Right ventricle myocardium superior (tissue), 1 donor: ENCODE measurements around the gene ALKBH4. TPM values are rescaled to one million over a fixed set of nuclear protein-coding genes. Genes with fewer than 3 reads are reported as not detected.
A peak's percentile ranks its signal among the peaks of the same experiment; 100 is the strongest.

Experiments
- ATAC-seq: fragments of 200-7000 bp; cut with Tn5 transposase; one replicate; pipeline ENCODE4 v1.9.1; 2020; ENCODE audit warnings: mild to moderate bottlenecking; ENCODE audit not compliant: poor library complexity
- DNase-seq: peaks from one replicate; pipeline ENCODE4 v3.0.0-alpha.2; 2020
- intact Hi-C: fragments of 100-400 bp; cut with DNase I; formaldehyde crosslinking; loops from one replicate; pipeline ENCODE4 v1.11.2; 2022
- total RNA-seq: library from RNA; stranded (reverse); fragmentation: NEBNext Ultra II Directional; extraction: Animal tissue kit (Norgen Biotek cat#: 25700); gene quantifications from one replicate; pipeline ENCODE4 v1.2.1, GENCODE V29; 2021
- donor health status: DM: no; HTN: yes; CAD: no; lungs with severe emphysema.

The ALKBH4 gene
- total RNA-seq, 1 donor from 2014 or later: 5.3 TPM

DNA sequence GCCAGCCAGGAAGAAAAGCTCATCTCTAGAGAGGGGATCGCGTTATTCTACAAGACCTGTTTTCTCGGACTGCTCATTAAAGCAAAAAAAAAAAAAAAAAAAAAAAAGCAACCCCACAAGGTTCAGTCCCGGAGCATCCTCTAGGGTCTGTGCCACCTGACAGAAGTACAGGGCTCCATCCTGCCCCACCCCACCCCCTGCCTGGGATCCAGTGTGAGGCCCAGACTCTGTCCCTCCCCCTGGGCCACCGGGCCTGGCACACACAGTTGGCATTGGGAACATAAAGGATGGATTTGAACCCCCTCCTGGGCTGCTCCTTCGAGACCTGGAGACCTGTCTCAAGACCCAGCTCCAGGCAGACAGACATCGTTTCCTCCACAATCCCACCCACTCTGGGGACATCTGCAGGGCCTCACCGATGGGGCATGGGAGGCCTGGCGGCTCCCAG, 30.6 kb downstream of the ALKBH4 start:
- intact Hi-C loops: no loop called here
- DNase-seq (no peak), ATAC-seq (peak; percentile 9)

GRCh38 chr7:102433219-102434038, 31.2 kb downstream of the ALKBH4 start, which contains the start of gene ORAI2:
TSS of gene ORAI2 (plus strand) at chr7:102433575. CDS start at chr7:102438957, 5,382 bp downstream.
- ATAC-seq: peak; percentile 89
- intact Hi-C loops: no loop called here
- DNase-seq: peak; percentile 88

DNA sequence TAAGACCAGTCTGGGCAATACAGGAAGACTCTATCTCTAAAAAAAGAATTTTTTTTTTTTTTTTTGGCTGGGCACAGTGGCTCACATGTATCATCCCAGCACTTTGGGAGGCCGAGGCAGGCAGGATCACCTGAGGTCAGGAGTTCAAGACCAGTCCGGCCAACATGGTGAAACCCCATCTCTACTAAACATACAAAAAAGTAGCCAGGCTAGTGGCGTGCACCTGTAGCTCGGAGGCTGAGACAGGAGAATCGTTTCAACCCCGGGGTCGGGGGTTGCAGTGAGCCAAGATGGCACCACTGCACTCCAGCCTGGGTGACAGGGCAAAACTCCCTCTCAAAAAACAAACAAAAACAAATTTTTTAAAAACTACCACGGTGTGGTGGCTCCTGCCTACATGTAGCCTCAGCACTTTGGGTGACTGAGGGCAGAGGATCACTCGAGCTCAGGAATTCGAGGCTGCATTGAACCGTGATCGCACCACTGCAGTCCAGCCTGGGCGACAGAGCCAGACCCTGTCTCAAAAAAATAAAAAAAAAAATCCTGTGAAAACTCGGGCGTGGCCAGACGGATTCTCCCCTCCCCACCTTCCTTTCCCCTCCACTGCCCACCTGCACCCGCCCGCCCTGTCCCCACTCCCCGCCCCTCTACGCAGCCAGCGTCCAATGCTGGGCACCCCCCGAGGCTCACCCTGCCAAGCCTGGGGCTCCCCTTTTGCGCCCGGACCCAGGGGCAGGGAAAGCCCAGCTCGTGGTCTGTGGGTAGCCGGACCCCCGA, 32.0 kb downstream of the ALKBH4 start:
- intact Hi-C loops: no loop called here
- no peak for DNase-seq
- ATAC-seq: peak; percentile 11

DNA sequence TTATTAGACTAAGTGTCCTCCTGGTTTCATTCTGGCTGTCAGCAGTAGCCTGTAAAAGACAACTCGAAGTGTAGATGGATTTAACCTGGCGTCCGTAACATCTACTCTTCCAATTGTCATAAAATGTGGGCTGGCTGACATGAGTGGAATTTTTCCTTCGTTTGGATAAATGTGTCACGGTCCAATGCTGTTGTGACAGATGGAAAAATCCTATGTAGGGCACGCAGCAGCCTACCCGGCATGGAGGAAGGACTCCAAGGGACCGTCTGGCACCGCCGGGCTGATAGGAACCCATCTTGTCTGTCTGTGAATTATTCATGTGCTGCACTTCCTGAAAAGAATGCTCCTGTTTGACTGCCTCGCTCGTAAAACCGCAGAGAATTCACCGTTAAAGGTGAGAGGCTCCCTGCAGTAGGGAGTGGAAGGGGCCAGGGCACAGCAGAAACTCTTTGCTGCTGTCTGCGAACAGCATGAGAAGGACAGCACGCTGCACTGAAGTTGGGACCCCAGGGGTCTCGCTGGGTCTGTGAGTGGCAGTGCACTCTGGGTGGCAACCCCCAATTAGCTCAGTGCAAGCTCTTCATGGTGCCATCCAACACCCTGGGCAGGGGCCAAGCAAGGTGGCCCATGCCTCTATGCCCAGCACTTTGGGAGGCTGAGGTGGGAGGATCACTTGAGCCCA, 32.9 kb downstream of the ALKBH4 start:
- DNase-seq (no peak), ATAC-seq (no peak)
- intact Hi-C loops: no loop called here

DNA sequence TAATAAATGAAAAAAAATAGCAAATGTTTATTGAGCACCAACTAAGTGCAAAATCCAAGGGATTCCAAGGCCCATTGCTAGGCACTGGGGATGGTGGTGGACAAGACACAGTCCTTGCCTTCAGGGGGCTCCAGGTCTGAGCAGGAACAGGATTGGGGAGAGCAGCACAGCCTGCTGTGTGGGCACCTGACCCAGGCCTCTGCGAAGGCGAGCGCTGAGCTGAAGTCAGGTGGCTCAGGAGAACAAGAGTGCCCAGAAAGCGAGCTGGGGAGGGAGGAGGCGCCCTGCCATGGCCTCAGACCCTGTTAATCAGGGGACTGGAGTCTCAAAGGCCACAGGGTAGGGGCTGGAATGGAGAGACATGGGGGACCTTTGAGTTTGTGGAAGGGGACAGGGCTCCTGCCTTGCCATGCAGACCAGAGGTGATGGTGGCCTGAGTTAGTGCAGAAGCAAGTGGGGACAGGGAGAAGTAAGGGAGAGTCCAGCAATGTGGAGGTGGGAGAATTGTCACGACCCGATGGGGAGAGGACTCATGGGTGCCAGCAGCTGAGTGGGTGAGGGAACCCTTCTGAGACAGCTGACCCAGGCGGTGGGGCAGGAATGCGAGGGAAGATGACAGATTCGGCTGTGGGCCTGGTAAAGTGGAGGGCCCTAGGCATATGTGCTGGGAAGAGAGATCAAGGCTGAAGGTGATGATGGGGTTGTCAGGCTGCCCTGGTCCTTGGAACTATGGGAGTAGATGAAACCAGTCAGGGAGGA, 35.3 kb downstream of the ALKBH4 start:
- intact Hi-C loops: no loop called here
- ATAC-seq (no peak), DNase-seq (peak; percentile 17)

- DNase-seq (peak; percentile 11), ATAC-seq (no peak)
- intact Hi-C loops: no loop called here
Observed at GRCh38 chr7:102427019-102427405, 37.7 kb downstream of the ALKBH4 start.

GRCh38 chr7:102426268-102427018, 38.2 kb downstream of the ALKBH4 start:
- ATAC-seq: peak; percentile 37
- DNase-seq: peak; percentile 51
- intact Hi-C loops: no loop called here

- DNase-seq (peak; percentile 72), ATAC-seq (peak; percentile 55)
- intact Hi-C loops: no loop called here
Observed at GRCh38 chr7:102425639-102426267, 38.9 kb downstream of the ALKBH4 start.

DNA sequence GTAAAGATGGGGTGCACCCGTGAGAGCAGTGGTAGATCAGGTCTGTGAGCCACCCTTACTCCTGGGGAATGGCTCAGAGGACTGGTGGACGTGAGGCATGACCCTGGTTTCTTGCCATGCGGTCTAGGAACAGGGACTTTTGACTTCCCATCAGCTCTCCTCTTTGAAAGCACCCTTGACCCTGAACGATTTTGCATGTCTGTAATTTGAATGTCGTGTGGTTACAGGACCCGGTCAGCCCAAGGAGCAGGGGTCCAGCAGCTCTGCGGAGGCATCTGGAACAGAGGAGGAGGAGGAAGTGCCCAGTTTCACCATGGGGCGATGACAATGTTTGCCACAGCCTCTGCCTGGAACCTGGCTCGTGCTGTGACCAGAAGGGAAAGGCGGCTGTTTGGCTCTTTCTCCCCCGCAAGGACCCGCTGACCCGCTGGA, 39.9 kb downstream of the ALKBH4 start:
- intact Hi-C loops: no loop called here
- DNase-seq (peak; percentile 43), ATAC-seq (no peak)

DNA sequence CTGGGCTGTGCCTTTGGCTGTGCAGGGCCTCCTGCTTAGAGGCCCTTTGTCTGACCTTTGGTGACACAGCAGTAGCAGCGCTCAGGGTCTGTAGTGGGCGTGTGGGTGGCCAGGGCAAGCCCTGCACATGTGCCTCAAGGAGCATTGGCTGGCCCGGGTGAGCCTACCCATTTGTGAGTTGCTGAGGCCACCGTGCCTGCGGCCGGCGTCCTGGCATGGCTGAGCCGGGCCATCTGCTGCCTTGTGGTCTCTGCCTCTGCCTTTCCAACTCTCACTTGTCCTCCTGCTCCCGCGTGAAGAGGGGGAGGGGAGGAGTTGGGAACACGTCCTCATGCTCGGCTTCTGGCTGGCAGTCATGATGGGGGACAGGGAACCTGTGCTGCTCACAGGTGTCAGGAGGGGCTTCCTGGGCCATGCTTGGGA, 40.5 kb downstream of the ALKBH4 start:
- DNase-seq: peak; percentile 31
- no peak for ATAC-seq
- intact Hi-C loops: no loop called here

- no peak for ATAC-seq
- intact Hi-C loops: no loop called here
Observed at GRCh38 chr7:102421706-102422240, 42.9 kb downstream of the ALKBH4 start.

DNA sequence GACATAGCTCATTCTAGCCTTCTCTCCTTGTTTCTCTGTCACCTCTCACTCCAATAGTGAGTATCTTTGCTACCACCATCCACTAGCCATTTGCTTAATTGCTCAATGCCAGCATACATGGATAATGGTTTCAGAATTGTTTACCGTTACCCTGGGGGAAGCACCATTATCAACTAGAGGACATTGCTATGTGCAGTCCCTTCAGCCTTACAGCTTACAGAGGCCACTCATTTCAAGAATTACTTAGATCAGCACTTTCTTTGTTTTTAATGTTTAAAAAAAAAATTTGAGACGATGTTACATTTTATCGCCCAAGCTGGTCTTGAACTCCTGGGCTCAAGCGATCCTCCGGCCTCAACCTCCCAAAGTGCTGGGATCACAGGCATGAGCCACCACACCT, 46.1 kb downstream of the ALKBH4 start:
- ATAC-seq: no peak
- no peak for DNase-seq
- intact Hi-C loops: no loop called here

More at GRCh38 chr7:102421706-102422240, 42.9 kb downstream of the ALKBH4 start:
- DNase-seq: peak; percentile 8

GRCh38 chr7:102417105-102417504, 47.6 kb downstream of the ALKBH4 start:
- intact Hi-C loops: no loop called here
- no peak for ATAC-seq
- DNase-seq: no peak

GRCh38 chr7:102416406-102416805, 48.3 kb downstream of the ALKBH4 start:
- DNase-seq: no peak
- intact Hi-C loops: no loop called here
- ATAC-seq: no peak

DNA sequence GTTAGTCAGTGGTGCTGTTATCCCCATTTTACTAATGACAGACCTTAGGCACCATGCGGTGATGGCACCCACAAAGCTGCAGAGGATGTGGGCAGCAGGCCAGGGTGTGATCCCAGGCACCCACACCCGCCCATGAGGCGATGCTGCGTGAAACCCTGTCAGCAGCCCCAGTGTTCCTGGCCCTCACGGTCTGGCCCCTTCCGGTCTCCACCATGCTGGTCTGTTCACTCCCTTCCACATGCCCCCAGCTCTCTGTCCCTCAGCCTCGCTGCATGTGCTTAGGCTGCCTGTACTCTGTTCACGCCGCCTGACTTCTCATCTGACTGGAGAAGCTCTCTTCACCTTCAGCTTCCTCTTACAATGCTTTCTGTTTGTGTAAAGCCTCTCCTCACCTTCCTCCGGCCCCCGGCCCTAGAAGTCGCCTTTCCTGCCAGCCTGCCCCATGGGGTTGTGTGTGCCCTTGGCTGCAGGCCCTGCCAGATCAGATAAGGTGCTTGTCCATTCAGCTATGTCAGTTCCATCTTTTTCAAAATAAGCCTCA, 48.9 kb downstream of the ALKBH4 start:
- DNase-seq (peak; percentile 47), ATAC-seq (no peak)
- intact Hi-C loops: no loop called here

DNA sequence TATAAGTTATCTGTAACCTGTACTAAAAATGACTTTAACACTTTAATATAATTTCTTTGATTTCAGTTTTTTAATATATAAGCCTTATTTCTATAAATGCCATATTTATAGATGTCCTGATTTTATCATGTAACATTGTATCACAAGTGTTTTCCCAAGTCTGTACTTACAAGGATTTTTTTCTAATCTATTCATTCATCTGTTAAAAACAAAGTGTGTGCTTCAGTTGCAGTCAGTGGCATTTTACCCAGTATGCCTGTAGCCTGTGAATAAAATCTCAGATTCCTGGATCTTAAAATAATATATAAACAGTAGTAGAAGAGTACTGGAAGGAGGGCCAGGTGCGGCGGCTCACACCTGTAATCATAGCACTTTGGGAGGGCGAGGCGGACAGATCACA, 51.1 kb downstream of the ALKBH4 start:
- intact Hi-C loops: no loop called here
- DNase-seq (no peak), ATAC-seq (no peak)

DNA sequence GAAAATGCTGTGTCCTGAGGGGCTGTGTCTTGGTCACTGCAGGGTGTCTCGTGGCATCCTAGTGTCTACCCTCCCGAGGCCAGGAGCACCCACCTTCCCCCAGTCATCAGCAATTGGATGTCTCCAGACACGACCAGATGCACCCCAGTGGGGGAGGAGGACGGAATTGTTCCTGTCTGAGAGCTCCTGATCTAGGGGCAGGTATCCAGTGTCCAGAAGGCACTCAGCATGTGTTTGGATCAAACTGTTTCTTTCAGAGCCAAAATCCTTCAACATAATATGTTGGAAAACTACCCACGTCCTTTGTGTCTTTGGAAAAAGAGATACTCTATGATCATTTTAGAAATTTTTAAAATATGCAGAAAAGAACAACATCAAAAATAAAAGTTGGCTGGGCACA, 51.6 kb downstream of the ALKBH4 start:
- intact Hi-C loops: no loop called here
- DNase-seq (peak; percentile 7), ATAC-seq (no peak)
